ENCODE results near the gene SLA2. TPM values are rescaled to one million over a fixed set of nuclear protein-coding genes. Genes with fewer than 3 reads are reported as not detected.

Gene SLA2
- total and polyA plus RNA-seq, 2 donors from 2014 or later, result 0.24 to 1.5 TPM

GRCh38 chr20:36604952-36605398, 41.0 kb downstream of the SLA2 start:
- Histone ChIP-seq H3K9ac (ENCODE audit: low read length in 3 of 3) (peak overlapping the region; percentile 40 to 93 (median 89)), H3K4me1 (ENCODE audit: control insufficient read depth in 2 of 3, insufficient read depth in 2 of 3, low read depth in 1 of 3, low read length in 3 of 3) (peaks cover 0 to 16% (median 16%) of the 10 kb centered on the region in 3 donors), H3K9me3 (ENCODE audit: control insufficient read depth in 2 of 3, insufficient read depth in 1 of 3, low read length in 3 of 3) (no peaks in the 10 kb centered on the region), H3K27ac (ENCODE audit: low read depth in 2 of 2, low read length in 2 of 2) (peak overlapping the region; percentile 88 to 93), H3K36me3 (ENCODE audit: control insufficient read depth in 2 of 3, insufficient read depth in 3 of 3, low read length in 3 of 3) (peaks cover 4 to 8% (median 5%) of the 10 kb centered on the region in 3 donors), H3K4me3 (ENCODE audit: low read length in 3 of 3) (peak overlapping the region; percentile 45 to 87 (median 61)), H3K27me3 (ENCODE audit: control insufficient read depth, insufficient read depth, low read length) (no peaks in the 10 kb centered on the region)
- FAIRE-seq (no peak), DNase-seq (peak in 3 of 5 donors; percentile 60 to 89 (median 73))
- no peak for TF ChIP-seq CTCF (IDR thresholded peaks at IDR 0.05; ENCODE audit: borderline replicate concordance, extremely low read depth, insufficient read depth)
- intact Hi-C loops (cut with DNase I), result loop anchor here (10.0 kb wide), 1 partner anchor 50 kb away; no protein-coding TSS in a partner anchor

DNA sequence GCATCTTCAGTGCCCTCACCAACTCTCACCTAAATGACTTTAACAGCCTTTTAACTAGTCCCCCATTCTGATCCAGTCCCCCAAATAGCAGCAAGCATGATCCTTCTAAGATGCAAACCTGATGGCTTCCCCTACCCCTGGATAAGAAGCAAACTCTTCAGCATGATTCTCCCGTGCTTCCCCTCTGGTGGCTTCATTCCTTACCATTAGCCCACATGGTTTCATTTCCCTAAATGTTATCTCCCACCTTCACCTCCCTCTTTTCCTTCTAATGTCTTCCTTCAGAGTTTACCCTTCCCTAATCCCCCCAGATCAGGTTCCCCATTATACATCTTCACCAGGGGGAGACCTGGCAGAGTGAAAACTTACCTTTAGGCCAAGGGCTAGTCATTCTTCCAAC, 44.5 kb downstream of the SLA2 start:
- no peak overlapping the region for H3K4me3 ChIP-seq (ENCODE audit: low read length in 3 of 3)
- FAIRE-seq, result no peak
- H3K36me3 ChIP-seq (ENCODE audit: control insufficient read depth in 2 of 3, insufficient read depth in 3 of 3, low read length in 3 of 3), result no peaks in the 10 kb centered on the region
- DNase-seq, result peak in 1 of 5 donors; percentile 27
- H3K27me3 ChIP-seq (ENCODE audit: control insufficient read depth, insufficient read depth, low read length), result no peaks in the 10 kb centered on the region
- H3K9me3 ChIP-seq (ENCODE audit: control insufficient read depth in 2 of 3, insufficient read depth in 1 of 3, low read length in 3 of 3), result no peaks in the 10 kb centered on the region
- intact Hi-C loops (cut with DNase I), result loop anchor here (10.0 kb wide), 1 partner anchor 47 kb away; no protein-coding TSS in a partner anchor
- peaks cover 0 to 13% (median 2%) of the 10 kb centered on the region in 3 donors for H3K4me1 ChIP-seq (ENCODE audit: control insufficient read depth in 2 of 3, insufficient read depth in 2 of 3, low read depth in 1 of 3, low read length in 3 of 3)
- no peak overlapping the region for H3K27ac ChIP-seq (ENCODE audit: low read depth in 2 of 2, low read length in 2 of 2)
- no peak for TF ChIP-seq CTCF (IDR thresholded peaks at IDR 0.05; ENCODE audit: borderline replicate concordance, extremely low read depth, insufficient read depth)
- H3K9ac ChIP-seq (ENCODE audit: low read length in 3 of 3), result no peak overlapping the region

GRCh38 chr20:36599912-36600345, 46.1 kb downstream of the SLA2 start:
- Histone ChIP-seq H3K4me1 (ENCODE audit: control insufficient read depth in 2 of 3, insufficient read depth in 2 of 3, low read depth in 1 of 3, low read length in 3 of 3) (peaks cover 0 to 5% (median 0%) of the 10 kb centered on the region in 3 donors), H3K27ac (ENCODE audit: low read depth in 2 of 2, low read length in 2 of 2) (peak overlapping the region in 1 of 2 donors; percentile 23), H3K9ac (ENCODE audit: low read length in 3 of 3) (no peak overlapping the region), H3K9me3 (ENCODE audit: control insufficient read depth in 2 of 3, insufficient read depth in 1 of 3, low read length in 3 of 3) (no peaks in the 10 kb centered on the region), H3K36me3 (ENCODE audit: control insufficient read depth in 2 of 3, insufficient read depth in 3 of 3, low read length in 3 of 3) (no peaks in the 10 kb centered on the region), H3K27me3 (ENCODE audit: control insufficient read depth, insufficient read depth, low read length) (no peaks in the 10 kb centered on the region), H3K4me3 (ENCODE audit: low read length in 3 of 3) (no peak overlapping the region)
- FAIRE-seq, result no peak
- peak in 1 of 5 donors; percentile 23 for DNase-seq
- intact Hi-C loops (cut with DNase I), result loop anchor here (10.0 kb wide), 1 partner anchor 45 kb away; no protein-coding TSS in a partner anchor
- TF ChIP-seq CTCF (IDR thresholded peaks at IDR 0.05; ENCODE audit: borderline replicate concordance, extremely low read depth, insufficient read depth), result no peak
